Liver (tissue), 9 donors: Measurements from ENCODE around the gene SCAP. TPM values are rescaled to one million over a fixed set of nuclear protein-coding genes. Genes with fewer than 3 reads are reported as not detected.

ENCODE experiments used
- DNase-seq: peaks from one replicate; pipeline ENCODE4 v3.0.0-alpha.2; 2017; ENCODE audit warnings: low spot score
- H3K27ac ChIP-seq, 2 donors: one replicate each; pipeline ENCODE4 v1.7.0; 2013; ENCODE audit warnings: inconsistent platforms in 2 of 2, low read length in 2 of 2, control low read depth in 1 of 2, low read depth in 1 of 2, mild to moderate bottlenecking in 1 of 2
- H3K27me3 ChIP-seq, 4 donors: one replicate each; pipeline versions ENCODE4 v1.6.1 to v1.7.0; 2013; ENCODE audit warnings: low read length in 3 of 4, inconsistent platforms in 1 of 4, mild to moderate bottlenecking in 1 of 4, moderate library complexity in 1 of 4; ENCODE audit not compliant: control insufficient read depth in 4 of 4, insufficient read depth in 4 of 4
- H3K36me3 ChIP-seq, 4 donors: one replicate each; pipeline versions ENCODE4 v1.6.1 to v1.7.0; 2013; ENCODE audit warnings: low read length in 3 of 4, mild to moderate bottlenecking in 3 of 4, low read depth in 1 of 4, moderate library complexity in 1 of 4; ENCODE audit not compliant: control insufficient read depth in 4 of 4, insufficient read depth in 3 of 4
- H3K4me1 ChIP-seq, 4 donors: one replicate each; pipeline versions ENCODE4 v1.6.1 to v1.7.0; 2013; ENCODE audit warnings: low read length in 3 of 4, mild to moderate bottlenecking in 3 of 4, moderate library complexity in 1 of 4; ENCODE audit not compliant: control insufficient read depth in 4 of 4, insufficient read depth in 4 of 4
- H3K4me3 ChIP-seq, 3 donors: one replicate each; pipeline versions ENCODE4 v1.6.1 to v1.7.0; 2013; ENCODE audit warnings: low read length in 3 of 3, control low read depth in 1 of 3, low read depth in 1 of 3, mild to moderate bottlenecking in 1 of 3
- H3K9ac ChIP-seq, 2 donors: one replicate each; pipeline ENCODE4 v1.7.0; 2013; ENCODE audit warnings: low read length in 2 of 2, mild to moderate bottlenecking in 2 of 2, moderate library complexity in 2 of 2, control low read depth in 1 of 2, low read depth in 1 of 2
- H3K9me3 ChIP-seq, 4 donors: one replicate each; pipeline versions ENCODE4 v1.6.1 to v1.7.0; 2013; ENCODE audit warnings: low read length in 3 of 4; ENCODE audit not compliant: control insufficient read depth in 4 of 4
- ATF3 ChIP-seq: IDR thresholded peaks from 2 replicates; pipeline ENCODE4 v1.6.1; 2016; ENCODE audit warnings: antibody characterized with exemption
- EGR1 ChIP-seq, 2 donors: IDR thresholded peaks; 2 replicates each; pipeline ENCODE4 v1.6.1; 2016 to 2018; ENCODE audit warnings: antibody characterized with exemption in 2 of 2, low read depth in 2 of 2
- FOXA1 ChIP-seq: IDR thresholded peaks from 2 replicates; pipeline ENCODE4 v1.6.1; 2016; ENCODE audit warnings: antibody characterized with exemption
- FOXA2 ChIP-seq: IDR thresholded peaks from 2 replicates; pipeline ENCODE4 v1.6.1; 2016; ENCODE audit warnings: antibody characterized with exemption
- GABPA ChIP-seq, 2 donors: IDR thresholded peaks in 1 of 2; conservative IDR thresholded peaks in 1 of 2; 2 replicates each; pipeline ENCODE4 v1.6.1; 2016; ENCODE audit warnings: antibody characterized with exemption in 2 of 2, mild to moderate bottlenecking in 1 of 2, moderate library complexity in 1 of 2
- HNF4A ChIP-seq, 2 donors: conservative IDR thresholded peaks; 2 replicates each; pipeline ENCODE4 v1.6.1; 2016; ENCODE audit warnings: antibody characterized with exemption in 2 of 2, mild to moderate bottlenecking in 2 of 2
- HNF4G ChIP-seq: IDR thresholded peaks from 2 replicates; pipeline ENCODE4 v1.6.1; 2016; ENCODE audit warnings: antibody characterized with exemption
- JUND ChIP-seq, 2 donors: IDR thresholded peaks; 2 replicates each; pipeline ENCODE4 v1.6.1; 2016; ENCODE audit warnings: antibody characterized with exemption in 2 of 2
- MAX ChIP-seq: IDR thresholded peaks from 2 replicates; pipeline ENCODE4 v1.6.1; 2016; ENCODE audit warnings: antibody characterized with exemption
- NR2F2 ChIP-seq: IDR thresholded peaks from 2 replicates; pipeline ENCODE4 v1.6.1; 2016; ENCODE audit warnings: antibody characterized with exemption
- RAD21 ChIP-seq, 2 donors: IDR thresholded peaks; 2 replicates each; pipeline ENCODE4 v1.6.1; 2016; ENCODE audit warnings: antibody characterized with exemption in 2 of 2, mild to moderate bottlenecking in 2 of 2
- SP1 ChIP-seq: IDR thresholded peaks from 2 replicates; pipeline ENCODE4 v1.6.1; 2018; ENCODE audit warnings: antibody characterized with exemption, mild to moderate bottlenecking
- TAF1 ChIP-seq: conservative IDR thresholded peaks from 2 replicates; pipeline ENCODE4 v1.6.1; 2016; ENCODE audit warnings: antibody characterized with exemption, mild to moderate bottlenecking
- WGBS: extraction: QIAGEN DNeasy Blood & Tissue Kit; methylation state at CpG from one replicate; pipeline ENCODE4 v1.1.7; 2013; 5-methylcytosine and 5-hydroxymethylcytosine counted together
- polyA plus RNA-seq, 2 donors: library from polyadenylated mRNA; stranded (reverse) in 1 of 2; unstranded in 1 of 2; fragments of 200-250 nt in 1 of 2; fragments of >200 nt in 1 of 2; fragmentation: Nextera tagmentation in 1 of 2; extraction: Ambion mirVana in 1 of 2; gene quantifications; one replicate each; pipeline versions ENCODE4 v1.2.1 to v1.2.3, GENCODE V29; 2013 to 2015
- total RNA-seq, 2 donors: library from RNA; depleted of rRNA; stranded (reverse); fragments of >200 nt; gene quantifications; one replicate each; pipeline ENCODE4 v1.2.3, GENCODE V29; 2014
- TF ChIP-seq, protein P1 (sequence below): fragments of 150-350 bp; IDR thresholded peaks from 2 replicates; pipeline ENCODE4 v1.5.1; 2017; ENCODE audit warnings: improper control_type of control experiment, low read depth, low read length; ENCODE audit not compliant: missing input control
- donor health status: healthy.
- donor health status: healthy.
- donor health status: healthy.
- donor health status: healthy.
- donor health status: healthy.

SCAP gene
- total and polyA plus RNA-seq, 4 donors = 25.9 to 84.8 (median 59.3) TPM

DNA sequence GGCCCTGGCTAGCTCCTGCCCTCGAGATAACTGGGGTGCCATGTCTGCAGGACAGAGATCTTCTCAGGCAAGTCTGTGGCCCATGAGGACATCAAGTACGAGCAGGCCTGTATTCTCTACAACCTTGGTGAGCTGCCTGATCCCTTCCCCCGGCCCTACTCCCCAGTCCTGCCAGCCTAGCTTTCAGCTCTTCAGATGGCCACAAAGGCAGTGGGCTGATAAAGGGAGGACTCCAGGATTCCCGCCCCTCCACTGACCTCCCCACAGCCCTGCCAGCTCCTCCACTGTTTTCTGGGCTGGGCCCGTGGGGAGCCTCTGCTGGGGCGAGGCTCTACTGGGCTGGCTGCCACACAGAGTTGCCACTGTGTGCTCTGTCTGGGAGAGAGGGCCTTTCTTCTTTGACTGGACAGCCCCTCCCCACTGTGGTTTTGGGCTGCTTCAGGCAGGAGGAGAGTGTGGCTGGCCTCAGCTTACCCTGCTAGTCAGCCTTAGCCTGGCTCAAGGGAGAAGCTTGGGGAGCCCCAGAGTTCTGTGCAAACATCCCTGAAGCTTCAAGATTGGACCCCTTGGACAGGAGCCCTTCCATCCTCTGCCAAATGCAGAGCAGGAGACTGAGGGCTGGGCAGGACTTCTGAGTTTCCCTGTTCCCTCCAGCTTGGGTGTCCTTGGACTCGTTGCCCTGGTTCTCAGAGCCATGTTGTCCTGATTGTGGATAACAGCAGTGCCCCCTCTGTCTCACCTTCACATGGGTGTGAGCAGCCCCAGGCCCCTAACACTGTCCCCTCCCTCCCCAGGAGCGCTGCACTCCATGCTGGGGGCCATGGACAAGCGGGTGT, 70.6 kb downstream of the SCAP start:
- no peak for DNase-seq
- no peak overlapping the region for H3K9ac ChIP-seq
- peaks cover 9 to 35% (median 17%) of the 10 kb centered on the region in 4 donors for H3K36me3 ChIP-seq
- no peaks in the 10 kb centered on the region for H3K9me3 ChIP-seq
- TF ChIP-seq NR2F2 (no peak), HNF4G (no peak), SP1 (no peak)
- TF ChIP-seq, protein P1, sequence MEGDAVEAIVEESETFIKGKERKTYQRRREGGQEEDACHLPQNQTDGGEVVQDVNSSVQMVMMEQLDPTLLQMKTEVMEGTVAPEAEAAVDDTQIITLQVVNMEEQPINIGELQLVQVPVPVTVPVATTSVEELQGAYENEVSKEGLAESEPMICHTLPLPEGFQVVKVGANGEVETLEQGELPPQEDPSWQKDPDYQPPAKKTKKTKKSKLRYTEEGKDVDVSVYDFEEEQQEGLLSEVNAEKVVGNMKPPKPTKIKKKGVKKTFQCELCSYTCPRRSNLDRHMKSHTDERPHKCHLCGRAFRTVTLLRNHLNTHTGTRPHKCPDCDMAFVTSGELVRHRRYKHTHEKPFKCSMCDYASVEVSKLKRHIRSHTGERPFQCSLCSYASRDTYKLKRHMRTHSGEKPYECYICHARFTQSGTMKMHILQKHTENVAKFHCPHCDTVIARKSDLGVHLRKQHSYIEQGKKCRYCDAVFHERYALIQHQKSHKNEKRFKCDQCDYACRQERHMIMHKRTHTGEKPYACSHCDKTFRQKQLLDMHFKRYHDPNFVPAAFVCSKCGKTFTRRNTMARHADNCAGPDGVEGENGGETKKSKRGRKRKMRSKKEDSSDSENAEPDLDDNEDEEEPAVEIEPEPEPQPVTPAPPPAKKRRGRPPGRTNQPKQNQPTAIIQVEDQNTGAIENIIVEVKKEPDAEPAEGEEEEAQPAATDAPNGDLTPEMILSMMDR = no peak
- no peak overlapping the region for H3K27ac ChIP-seq
- H3K27me3 ChIP-seq = no peaks in the 10 kb centered on the region
- 84% methylated on average over 9 of the region's 9 CpGs for WGBS
- H3K4me1 ChIP-seq = peaks cover 0 to 1% (median 0%) of the 10 kb centered on the region in 4 donors
- no peak overlapping the region for H3K4me3 ChIP-seq

GRCh38 chr3:47404431-47404876, 71.3 kb downstream of the SCAP start:
- no peak for TF ChIP-seq HNF4A (conservative IDR thresholded peaks at IDR 0.05)
- TF ChIP-seq NR2F2 = no peak
- no peak for TF ChIP-seq TAF1
- TF ChIP-seq GABPA (IDR thresholded peaks at IDR 0.05 in 1 of 2, conservative IDR thresholded peaks at IDR 0.05 in 1 of 2) = no peak
- Histone ChIP-seq H3K27ac (no peak overlapping the region), H3K9ac (no peak overlapping the region), H3K27me3 (no peaks in the 10 kb centered on the region), H3K4me3 (no peak overlapping the region), H3K36me3 (peaks cover 4 to 28% (median 16%) of the 10 kb centered on the region in 4 donors), H3K4me1 (peaks cover 0 to 1% (median under 1%) of the 10 kb centered on the region in 4 donors), H3K9me3 (no peaks in the 10 kb centered on the region)
- no peak for DNase-seq
- WGBS = 93% methylated on average over 13 of the region's 13 CpGs

- H3K27ac ChIP-seq = no peak overlapping the region
- no peak for DNase-seq
- 92% methylated on average over 9 of the region's 9 CpGs for WGBS
- no peak overlapping the region for H3K4me3 ChIP-seq
- H3K36me3 ChIP-seq = peaks cover 0 to 9% (median 4%) of the 10 kb centered on the region in 4 donors
- H3K9me3 ChIP-seq = no peaks in the 10 kb centered on the region
- peaks cover 0 to 15% (median 7%) of the 10 kb centered on the region in 4 donors for H3K4me1 ChIP-seq
- no peaks in the 10 kb centered on the region for H3K27me3 ChIP-seq
- TF ChIP-seq GABPA (IDR thresholded peaks at IDR 0.05 in 1 of 2, conservative IDR thresholded peaks at IDR 0.05 in 1 of 2) (no peak), FOXA2 (no peak), FOXA1 (no peak), ATF3 (no peak), JUND (IDR thresholded peaks at IDR 0.05) (no peak), EGR1 (IDR thresholded peaks at IDR 0.05; ENCODE audit: low read depth in 2 of 2) (no peak), HNF4A (conservative IDR thresholded peaks at IDR 0.05) (no peak), RAD21 (IDR thresholded peaks at IDR 0.05) (no peak), MAX (no peak), TAF1 (no peak)
- TF ChIP-seq, protein P1 = no peak
- H3K9ac ChIP-seq = no peak overlapping the region
Measured at GRCh38 chr3:47399531-47400270, 76.0 kb downstream of the SCAP start.
